GM21381 (cell line): ENCODE measurements around the gene NPM1.

ENCODE experiments used
- ATAC-seq: cut with Tn5 transposase; IDR thresholded peaks from one replicate; pipeline ENCODE4 v1.9.1; 2021; ENCODE audit warnings: mild to moderate bottlenecking, moderate library complexity; ENCODE audit not compliant: unreplicated experiment

Gene NPM1

GRCh38 chr5:171426680-171427079 is 39.0 kb downstream of the NPM1 start:
- no peak for ATAC-seq

- ATAC-seq = no peak
These were observed 39.9 kb downstream of the NPM1 start for GRCh38 chr5:171427318-171428167.

- no peak for ATAC-seq
These were observed 40.6 kb downstream of the NPM1 start for GRCh38 chr5:171428168-171428696.

GRCh38 chr5:171428809-171429542 is 41.3 kb downstream of the NPM1 start:
- ATAC-seq = no peak

- ATAC-seq = no peak
These were observed 41.9 kb downstream of the NPM1 start for GRCh38 chr5:171429543-171429910.

GRCh38 chr5:171431251-171431777 is 43.7 kb downstream of the NPM1 start:
- ATAC-seq = no peak

- no peak for ATAC-seq
These were observed 44.4 kb downstream of the NPM1 start for GRCh38 chr5:171432076-171432475.

GRCh38 chr5:171432583-171433351 is 45.1 kb downstream of the NPM1 start:
- no peak for ATAC-seq

- ATAC-seq = no peak
These were observed 45.7 kb downstream of the NPM1 start for GRCh38 chr5:171433352-171433698.

GRCh38 chr5:171433982-171434676 is 46.5 kb downstream of the NPM1 start:
- ATAC-seq = no peak

- ATAC-seq = no peak
These were observed 47.2 kb downstream of the NPM1 start for GRCh38 chr5:171434874-171435273.

- ATAC-seq = no peak
These were observed 48.3 kb downstream of the NPM1 start for GRCh38 chr5:171435908-171436307.

- no peak for ATAC-seq
These were observed 49.2 kb downstream of the NPM1 start for GRCh38 chr5:171436804-171437285.

- ATAC-seq = no peak
These were observed 49.7 kb downstream of the NPM1 start for GRCh38 chr5:171437286-171437821.

- ATAC-seq = no peak
These were observed 51.1 kb downstream of the NPM1 start for GRCh38 chr5:171438738-171439137.

- no peak for ATAC-seq
These were observed 53.7 kb downstream of the NPM1 start for GRCh38 chr5:171441246-171441791.

GRCh38 chr5:171442287-171443042 is 54.8 kb downstream of the NPM1 start:
- ATAC-seq = no peak

GRCh38 chr5:171444582-171444981 is 56.9 kb downstream of the NPM1 start:
- ATAC-seq = no peak
